K562 (cell line): ENCODE data around the gene NUMB. TPM values are rescaled to one million over a fixed set of nuclear protein-coding genes. Genes with fewer than 3 reads are reported as not detected.

Experiments
- ATAC-seq: fragments of 200-7000 bp; cut with Tn5 transposase; 3 replicates; pipeline ENCODE4 v1.9.1; 2020; ENCODE audit warnings: moderate library complexity
- BruUV-seq: library from RNA; stranded (reverse); fragments of 400-500 nt; replicated peaks from 2 replicates; lab custom pipeline; 2021; lab: Mats Ljungman, UMichigan
- CTCF ChIA-PET: fragments of 300-600 bp; formaldehyde crosslinking; extraction: SDS; loops from one replicate; lab custom pipeline; 2021; ENCODE audit warnings: low intra/inter-chr PET ratio; lab: Yijun Ruan, JAX
- POLR2A ChIA-PET: fragments of 300-600, 350-650 bp; sonication (Branson Sonifier 250); formaldehyde crosslinking; extraction: SDS; loops from one replicate; lab custom pipeline; 2021; ENCODE audit warnings: antibody characterized with exemption, inconsistent platforms; lab: Yijun Ruan, JAX
- DNase-seq, 4 experiments: peaks; one replicate each; pipeline versions ENCODE4 v3.0.0 to v3.0.0-alpha.2; 2011 to 2018; ENCODE audit warnings: low spot score in 3 of 4, mixed read lengths in 3 of 4; ENCODE audit errors: extremely low read depth in 1 of 4
- FAIRE-seq: peaks from 2 replicates; lab custom pipeline; 2011; peaks lifted over from hg19 to GRCh38; lab: Jason Lieb, UNC
- H2AFZ ChIP-seq: 2 replicates; pipeline ENCODE4 v1.6.0; 2011; ENCODE audit warnings: low read depth, low read length, control low read depth, inconsistent platforms
- H3K27ac ChIP-seq: fragments of 200-600 bp; 3 replicates; pipeline ENCODE4 v1.8.0; 2011; ENCODE audit warnings: low read depth, mild to moderate bottlenecking, control low read depth, inconsistent platforms, low read length, moderate library complexity, mixed read lengths; ENCODE audit errors: extremely low read depth
- H3K27me3 ChIP-seq, 2 experiments: fragments of 300-600 bp in 1 of 2; 2 replicates in 1 of 2; 3 replicates in 1 of 2; pipeline versions ENCODE4 v1.6.0 to v1.8.0; 2011; ENCODE audit warnings: inconsistent platforms in 2 of 2, low read length in 2 of 2, mild to moderate bottlenecking in 1 of 2, mixed read lengths in 1 of 2, moderate library complexity in 1 of 2; ENCODE audit not compliant: control insufficient read depth in 2 of 2, insufficient read depth in 2 of 2
- H3K36me3 ChIP-seq: fragments of 300-600 bp; 3 replicates; pipeline ENCODE4 v1.8.0; 2011; ENCODE audit warnings: mild to moderate bottlenecking, low read length, inconsistent platforms; ENCODE audit not compliant: control insufficient read depth, insufficient read depth
- H3K4me1 ChIP-seq, 2 experiments: fragments of 200-600 bp in 1 of 2; replicated peaks in 1 of 2; 2 replicates in 1 of 2; 3 replicates in 1 of 2; pipeline versions ENCODE4 v1.5.1 to v1.8.0; 2011; ENCODE audit warnings: inconsistent platforms in 2 of 2, low read length in 2 of 2, mild to moderate bottlenecking in 1 of 2, mixed read lengths in 1 of 2, moderate library complexity in 1 of 2; ENCODE audit not compliant: control insufficient read depth in 2 of 2, insufficient read depth in 2 of 2
- H3K4me2 ChIP-seq: 2 replicates; pipeline ENCODE4 v1.6.1; 2011; ENCODE audit warnings: low read length, control low read depth, inconsistent platforms, mixed read lengths; ENCODE audit not compliant: insufficient read depth
- H3K4me3 ChIP-seq: fragments of 200-600 bp; sonication (generic), shearing (Covaris generic); 2 replicates; pipeline ENCODE4 v1.5.1; 2016; ENCODE audit warnings: control low read depth, inconsistent platforms
- H3K79me2 ChIP-seq: fragments of 200-600 bp; 3 replicates; pipeline ENCODE4 v1.8.0; 2011; ENCODE audit warnings: low read length, inconsistent platforms; ENCODE audit not compliant: control insufficient read depth, insufficient read depth
- H3K9ac ChIP-seq, 2 experiments: 2 replicates each; pipeline versions ENCODE4 v1.6.0 to v1.6.1; 2011; ENCODE audit warnings: low read depth in 2 of 2, low read length in 2 of 2, control low read depth in 1 of 2, inconsistent platforms in 1 of 2, mild to moderate bottlenecking in 1 of 2, mixed read lengths in 1 of 2; ENCODE audit not compliant: insufficient read depth in 1 of 2
- H3K9me1 ChIP-seq: one replicate; pipeline ENCODE4 v1.6.0; 2011; ENCODE audit warnings: inconsistent platforms, mild to moderate bottlenecking, low read length, moderate library complexity; ENCODE audit not compliant: control insufficient read depth, insufficient read depth
- H3K9me3 ChIP-seq: replicated peaks from 2 replicates; pipeline ENCODE4 v1.5.1; 2011; ENCODE audit warnings: low read depth, low read length, inconsistent platforms; ENCODE audit not compliant: control insufficient read depth, insufficient read depth
- H4K20me1 ChIP-seq: replicated peaks from 2 replicates; pipeline ENCODE4 v1.6.1; 2011; ENCODE audit warnings: low read length, inconsistent platforms, mixed read lengths; ENCODE audit not compliant: control insufficient read depth, insufficient read depth
- ATF3 ChIP-seq, 2 experiments: fragments of 450-650 bp in 1 of 2; sonication (generic) in 1 of 2; formaldehyde crosslinking in 1 of 2; IDR thresholded peaks in 1 of 2; conservative IDR thresholded peaks in 1 of 2; 2 replicates each; pipeline versions ENCODE4 v1.6.1 to v1.8.1; 2016 to 2023; ENCODE audit warnings: mild to moderate bottlenecking in 2 of 2, moderate library complexity in 2 of 2, inconsistent platforms in 1 of 2, missing genetic modification reagents in 1 of 2
- CREB5 ChIP-seq: fragments of 250-450 bp; sonication (Bioruptor Pico); IDR thresholded peaks from 2 replicates; pipeline ENCODE4 v1.5.0; 2020; ENCODE audit warnings: mild to moderate bottlenecking
- HLTF ChIP-seq: fragments of 450-650 bp; IDR thresholded peaks from 2 replicates; pipeline ENCODE4 v1.6.1; 2016
- LEF1 ChIP-seq: fragments of 450-650 bp; IDR thresholded peaks from 2 replicates; pipeline ENCODE4 v1.6.1; 2016; ENCODE audit warnings: mild to moderate bottlenecking
- MAFG ChIP-seq: fragments of 450-650 bp; conservative IDR thresholded peaks from 2 replicates; pipeline ENCODE4 v1.6.1; 2016; ENCODE audit warnings: missing genetic modification characterization, missing compliant biosample characterization
- RUNX1 ChIP-seq: sonication (generic); IDR thresholded peaks from 2 replicates; pipeline ENCODE4 v1.6.1; 2016; ENCODE audit warnings: antibody characterized with exemption, low read depth
- SUPT5H ChIP-seq: fragments of 450-650 bp; IDR thresholded peaks from 2 replicates; pipeline ENCODE4 v1.6.1; 2016
- ZNF140 ChIP-seq: fragments of 250-450 bp; sonication (Bioruptor Pico); IDR thresholded peaks from 2 replicates; pipeline ENCODE4 v1.8.0; 2021; ENCODE audit warnings: moderate library complexity, mild to moderate bottlenecking, inconsistent platforms
- WGBS: fragments of 100-300 bp; shearing (Covaris generic); methylation state at CpG from one replicate; pipeline ENCODE4 v1.1.6; 2016; ENCODE audit warnings: low coverage, mixed read lengths; ENCODE audit not compliant: insufficient coverage; ENCODE audit errors: missing lambda C conversion rate; 5-methylcytosine and 5-hydroxymethylcytosine counted together
- in situ Hi-C: fragments of 300-500 bp; cut with MboI; formaldehyde crosslinking; loops from 4 replicates; pipeline ENCODE4 v1.15.0; 2018; ENCODE audit warnings: inconsistent platforms, mixed read lengths
- intact Hi-C: fragments of 100-400 bp; cut with micrococcal nuclease; formaldehyde crosslinking; loops from 2 replicates; pipeline ENCODE4 v1.14.2; 2022
- polyA plus RNA-seq, 8 experiments: library from polyadenylated mRNA; depleted of rRNA in 4 of 8; stranded (reverse) in 5 of 8; unstranded in 3 of 8; fragments of >200 nt; fragmentation: Nextera tagmentation in 2 of 8; fragmentation: Illumina TruSeq in 1 of 8; extraction: Ambion mirVana in 2 of 8; extraction: Trizol in 1 of 8; gene quantifications; 2 replicates each; pipeline versions ENCODE4 v1.2.1 to v1.2.3, GENCODE V29; 2011 to 2014; ENCODE audit warnings: inconsistent platforms in 1 of 8, missing spikeins in 1 of 8
- total RNA-seq, 7 experiments: library from RNA; depleted of rRNA in 6 of 7; stranded (reverse); fragments of >200 nt in 6 of 7; fragmentation: Illumina TruSeq in 2 of 7; extraction: Trizol in 2 of 7; gene quantifications; 2 replicates each; pipeline versions ENCODE4 v1.2.1 to v1.2.3, GENCODE V29; 2011 to 2021; ENCODE audit warnings: low replicate concordance in 1 of 7
- TF ChIP-seq, protein P1 (sequence below): fragments of 250-450 bp; sonication (Bioruptor Pico); IDR thresholded peaks from 2 replicates; pipeline ENCODE4 v1.4.0; 2020; ENCODE audit warnings: mild to moderate bottlenecking, moderate library complexity, borderline replicate concordance

NUMB gene
- total and polyA plus RNA-seq, 9 of the 15 experiments (the other 6 are each of a cell fraction or from before 2014, with no cell fraction given), result 13.5 to 54.0 (median 32.3) TPM

- Histone ChIP-seq H3K9me3 (no peaks in the 10 kb centered on the region), H3K9me1 (no peaks in the 10 kb centered on the region), H3K4me2 (no peak overlapping the region), H3K79me2 (0 out of 3 replicates have a peak, but pooled peaks cover 2% of the 10 kb centered on the region), H3K4me1 (no peaks in the 10 kb centered on the region; a peak in 1 of 5 replicates), H3K27ac (no peak overlapping the region), H3K4me3 (no peak overlapping the region), H3K27me3 (no peaks in the 10 kb centered on the region), H4K20me1 (no peaks in the 10 kb centered on the region), H3K36me3 (no peaks in the 10 kb centered on the region; the same call in 2 of the 3 replicates), H2AFZ (no peak overlapping the region), H3K9ac (no peak overlapping the region)
- TF ChIP-seq, protein P1, sequence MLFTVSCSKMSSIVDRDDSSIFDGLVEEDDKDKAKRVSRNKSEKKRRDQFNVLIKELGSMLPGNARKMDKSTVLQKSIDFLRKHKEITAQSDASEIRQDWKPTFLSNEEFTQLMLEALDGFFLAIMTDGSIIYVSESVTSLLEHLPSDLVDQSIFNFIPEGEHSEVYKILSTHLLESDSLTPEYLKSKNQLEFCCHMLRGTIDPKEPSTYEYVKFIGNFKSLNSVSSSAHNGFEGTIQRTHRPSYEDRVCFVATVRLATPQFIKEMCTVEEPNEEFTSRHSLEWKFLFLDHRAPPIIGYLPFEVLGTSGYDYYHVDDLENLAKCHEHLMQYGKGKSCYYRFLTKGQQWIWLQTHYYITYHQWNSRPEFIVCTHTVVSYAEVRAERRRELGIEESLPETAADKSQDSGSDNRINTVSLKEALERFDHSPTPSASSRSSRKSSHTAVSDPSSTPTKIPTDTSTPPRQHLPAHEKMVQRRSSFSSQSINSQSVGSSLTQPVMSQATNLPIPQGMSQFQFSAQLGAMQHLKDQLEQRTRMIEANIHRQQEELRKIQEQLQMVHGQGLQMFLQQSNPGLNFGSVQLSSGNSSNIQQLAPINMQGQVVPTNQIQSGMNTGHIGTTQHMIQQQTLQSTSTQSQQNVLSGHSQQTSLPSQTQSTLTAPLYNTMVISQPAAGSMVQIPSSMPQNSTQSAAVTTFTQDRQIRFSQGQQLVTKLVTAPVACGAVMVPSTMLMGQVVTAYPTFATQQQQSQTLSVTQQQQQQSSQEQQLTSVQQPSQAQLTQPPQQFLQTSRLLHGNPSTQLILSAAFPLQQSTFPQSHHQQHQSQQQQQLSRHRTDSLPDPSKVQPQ (CRISPR knock-in tag), result no peak
- TF ChIP-seq SUPT5H, result no peak
- TF ChIP-seq HLTF, result no peak
- TF ChIP-seq CREB5 (CRISPR knock-in tag), result no peak
- TF ChIP-seq MAFG (tag), result no peak
- TF ChIP-seq ZNF140 (CRISPR knock-in tag), result no peak
- no peak for TF ChIP-seq LEF1
- no peak for TF ChIP-seq RUNX1
- TF ChIP-seq ATF3 (IDR thresholded peaks at IDR 0.05), result no peak
- TF ChIP-seq ATF3 (CRISPR knock-in tag; conservative IDR thresholded peaks at IDR 0.05), result no peak
- no TSS peak for BruUV-seq
- ATAC-seq (no peak), FAIRE-seq (no peak), DNase-seq (no peak)
- POLR2A ChIA-PET, result interaction anchor here (1.0 kb wide), 1 partner anchor 18 kb away, joined by 7 read pairs; no protein-coding TSS in a partner anchor
- 67% methylated on average over 3 of the region's 3 CpGs for WGBS
- intact Hi-C loops, result no loop called here
- in situ Hi-C loops, result no loop called here
- CTCF ChIA-PET, result no interaction called here
Observed at GRCh38 chr14:73305499-73305898, 152.8 kb downstream of the NUMB start.
